DOHH2 (cell line): ENCODE measurements around the gene LGALS3.

Experiments used
- EZH2phosphoT487 ChIP-seq: fragments of 200-600 bp; sonication (generic); IDR thresholded peaks from 2 replicates; pipeline ENCODE4 v1.6.1; 2017; ENCODE audit warnings: borderline replicate concordance, mild to moderate bottlenecking, antibody characterized with exemption, low read length, moderate library complexity, mixed read lengths
- TF ChIP-seq, protein P1 (sequence below): fragments of 200-600 bp; sonication (generic); IDR thresholded peaks from one replicate; pipeline ENCODE4 v1.5.1; 2014; ENCODE audit warnings: antibody characterized with exemption, mild to moderate bottlenecking, low read depth, low read length; ENCODE audit not compliant: poor library complexity, severe bottlenecking

- TF ChIP-seq, protein P1, sequence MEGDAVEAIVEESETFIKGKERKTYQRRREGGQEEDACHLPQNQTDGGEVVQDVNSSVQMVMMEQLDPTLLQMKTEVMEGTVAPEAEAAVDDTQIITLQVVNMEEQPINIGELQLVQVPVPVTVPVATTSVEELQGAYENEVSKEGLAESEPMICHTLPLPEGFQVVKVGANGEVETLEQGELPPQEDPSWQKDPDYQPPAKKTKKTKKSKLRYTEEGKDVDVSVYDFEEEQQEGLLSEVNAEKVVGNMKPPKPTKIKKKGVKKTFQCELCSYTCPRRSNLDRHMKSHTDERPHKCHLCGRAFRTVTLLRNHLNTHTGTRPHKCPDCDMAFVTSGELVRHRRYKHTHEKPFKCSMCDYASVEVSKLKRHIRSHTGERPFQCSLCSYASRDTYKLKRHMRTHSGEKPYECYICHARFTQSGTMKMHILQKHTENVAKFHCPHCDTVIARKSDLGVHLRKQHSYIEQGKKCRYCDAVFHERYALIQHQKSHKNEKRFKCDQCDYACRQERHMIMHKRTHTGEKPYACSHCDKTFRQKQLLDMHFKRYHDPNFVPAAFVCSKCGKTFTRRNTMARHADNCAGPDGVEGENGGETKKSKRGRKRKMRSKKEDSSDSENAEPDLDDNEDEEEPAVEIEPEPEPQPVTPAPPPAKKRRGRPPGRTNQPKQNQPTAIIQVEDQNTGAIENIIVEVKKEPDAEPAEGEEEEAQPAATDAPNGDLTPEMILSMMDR, result no peak
- TF ChIP-seq EZH2phosphoT487, result no peak
Measured at GRCh38 chr14:55131370-55132137, 2.5 kb downstream of the LGALS3 start.
